Measurements from ENCODE around the gene SLC44A5.

Gene SLC44A5

DNA sequence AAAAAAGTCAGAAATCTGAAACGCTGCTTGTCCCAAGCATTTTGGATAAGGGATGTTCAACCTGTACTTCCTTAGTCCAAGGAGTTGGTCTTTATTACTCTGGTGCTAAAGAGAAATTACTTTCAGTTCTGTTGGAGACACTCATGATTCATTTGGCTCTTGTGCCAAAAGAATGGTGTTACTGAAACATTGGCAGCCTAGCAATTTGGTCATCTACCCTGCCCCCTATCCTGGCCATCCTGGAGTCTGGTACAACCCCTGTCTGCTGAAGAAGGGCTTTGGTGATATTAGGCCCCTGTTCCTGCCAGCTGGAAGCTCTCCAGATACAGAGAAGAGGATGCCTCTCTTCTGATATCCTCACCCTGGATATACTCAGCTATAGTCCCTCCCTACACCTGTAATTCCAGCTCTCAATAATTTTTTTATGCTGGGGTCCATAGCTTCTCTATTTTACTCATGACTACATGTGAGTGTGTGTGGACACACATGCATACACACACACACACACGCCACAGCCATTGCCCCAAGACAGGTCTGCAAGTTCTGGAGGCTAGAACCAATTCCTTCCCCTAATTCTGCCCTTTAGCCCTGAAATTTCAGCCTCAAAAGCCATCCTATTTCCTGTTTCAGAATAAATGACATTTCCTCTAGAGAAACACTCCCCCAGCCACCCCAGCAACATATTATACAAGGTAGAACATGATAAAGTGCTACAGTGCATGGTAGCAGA lies 436.7 kb downstream of the SLC44A5 start:
- Histone ChIP-seq H3K9me3 (ENCODE audit: low read length) (no peaks in the 10 kb centered on the region), H3K4me3 (ENCODE audit: low read depth, low read length, poor library complexity, severe bottlenecking) (no peak overlapping the region), H3K9me2 (ENCODE audit: low read depth, low read length) (no peaks in the 10 kb centered on the region), H3K9ac (ENCODE audit: low read length) (no peak overlapping the region), H3K36me3 (ENCODE audit: insufficient read depth, low read length) (no peaks in the 10 kb centered on the region), H3K27me3 (ENCODE audit: insufficient read depth, low read length) (no peaks in the 10 kb centered on the region), H3K27ac (ENCODE audit: low read depth, low read length, poor library complexity, severe bottlenecking) (no peak overlapping the region), H3K79me2 (ENCODE audit: insufficient read depth, low read length) (no peaks in the 10 kb centered on the region), H2AFZ (ENCODE audit: low read length) (no peak overlapping the region), H3F3A (ENCODE audit: insufficient read depth, low read length) (no peaks in the 10 kb centered on the region), H3K4me1 (ENCODE audit: insufficient read depth, low read length, severe bottlenecking) (no peaks in the 10 kb centered on the region), H4K20me1 (ENCODE audit: insufficient read depth, low read length) (no peaks in the 10 kb centered on the region), H3K4me2 (ENCODE audit: low read length) (no peak overlapping the region)
- TF ChIP-seq, protein P1, sequence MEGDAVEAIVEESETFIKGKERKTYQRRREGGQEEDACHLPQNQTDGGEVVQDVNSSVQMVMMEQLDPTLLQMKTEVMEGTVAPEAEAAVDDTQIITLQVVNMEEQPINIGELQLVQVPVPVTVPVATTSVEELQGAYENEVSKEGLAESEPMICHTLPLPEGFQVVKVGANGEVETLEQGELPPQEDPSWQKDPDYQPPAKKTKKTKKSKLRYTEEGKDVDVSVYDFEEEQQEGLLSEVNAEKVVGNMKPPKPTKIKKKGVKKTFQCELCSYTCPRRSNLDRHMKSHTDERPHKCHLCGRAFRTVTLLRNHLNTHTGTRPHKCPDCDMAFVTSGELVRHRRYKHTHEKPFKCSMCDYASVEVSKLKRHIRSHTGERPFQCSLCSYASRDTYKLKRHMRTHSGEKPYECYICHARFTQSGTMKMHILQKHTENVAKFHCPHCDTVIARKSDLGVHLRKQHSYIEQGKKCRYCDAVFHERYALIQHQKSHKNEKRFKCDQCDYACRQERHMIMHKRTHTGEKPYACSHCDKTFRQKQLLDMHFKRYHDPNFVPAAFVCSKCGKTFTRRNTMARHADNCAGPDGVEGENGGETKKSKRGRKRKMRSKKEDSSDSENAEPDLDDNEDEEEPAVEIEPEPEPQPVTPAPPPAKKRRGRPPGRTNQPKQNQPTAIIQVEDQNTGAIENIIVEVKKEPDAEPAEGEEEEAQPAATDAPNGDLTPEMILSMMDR (IDR thresholded peaks at IDR 0.05; ENCODE audit: low read length), result no peak
- TF ChIP-seq EZH2 (IDR thresholded peaks at IDR 0.05; ENCODE audit: borderline replicate concordance, low read length), result no peak

DNA sequence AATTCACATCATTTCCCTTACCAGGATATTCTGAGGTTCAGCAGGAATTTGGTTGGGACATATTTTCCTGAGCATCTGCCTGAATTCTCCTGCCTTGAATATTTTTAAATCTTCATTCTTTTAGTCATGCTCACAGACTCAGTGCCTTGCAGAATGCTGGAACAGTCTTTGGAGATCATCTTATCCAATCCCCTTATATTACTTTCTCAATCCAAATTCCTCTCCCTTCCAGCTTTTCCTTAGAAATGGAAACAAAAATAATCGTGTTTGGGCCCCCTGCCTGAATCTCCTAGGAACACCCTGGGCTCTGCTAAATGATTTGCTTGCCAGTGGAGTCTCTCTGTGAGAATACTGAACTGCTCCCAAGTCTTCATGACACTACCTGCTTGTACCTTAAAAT lies 438.4 kb downstream of the SLC44A5 start:
- H3K9ac ChIP-seq (ENCODE audit: low read length), result no peak overlapping the region
- no peak for TF ChIP-seq EZH2 (IDR thresholded peaks at IDR 0.05; ENCODE audit: borderline replicate concordance, low read length)
- TF ChIP-seq, protein P1 (IDR thresholded peaks at IDR 0.05; ENCODE audit: low read length), result no peak
- no peak overlapping the region for H2AFZ ChIP-seq (ENCODE audit: low read length)
- no peaks in the 10 kb centered on the region for H3F3A ChIP-seq (ENCODE audit: insufficient read depth, low read length)
- H3K4me3 ChIP-seq (ENCODE audit: low read depth, low read length, poor library complexity, severe bottlenecking), result no peak overlapping the region
- no peaks in the 10 kb centered on the region for H3K27me3 ChIP-seq (ENCODE audit: insufficient read depth, low read length)
- H3K79me2 ChIP-seq (ENCODE audit: insufficient read depth, low read length), result no peaks in the 10 kb centered on the region
- no peaks in the 10 kb centered on the region for H3K9me3 ChIP-seq (ENCODE audit: low read length)
- no peak overlapping the region for H3K4me2 ChIP-seq (ENCODE audit: low read length)
- no peaks in the 10 kb centered on the region for H4K20me1 ChIP-seq (ENCODE audit: insufficient read depth, low read length)
- no peak overlapping the region for H3K27ac ChIP-seq (ENCODE audit: low read depth, low read length, poor library complexity, severe bottlenecking)
- H3K4me1 ChIP-seq (ENCODE audit: insufficient read depth, low read length, severe bottlenecking), result no peaks in the 10 kb centered on the region
- H3K9me2 ChIP-seq (ENCODE audit: low read depth, low read length), result no peaks in the 10 kb centered on the region
- no peaks in the 10 kb centered on the region for H3K36me3 ChIP-seq (ENCODE audit: insufficient read depth, low read length)

DNA sequence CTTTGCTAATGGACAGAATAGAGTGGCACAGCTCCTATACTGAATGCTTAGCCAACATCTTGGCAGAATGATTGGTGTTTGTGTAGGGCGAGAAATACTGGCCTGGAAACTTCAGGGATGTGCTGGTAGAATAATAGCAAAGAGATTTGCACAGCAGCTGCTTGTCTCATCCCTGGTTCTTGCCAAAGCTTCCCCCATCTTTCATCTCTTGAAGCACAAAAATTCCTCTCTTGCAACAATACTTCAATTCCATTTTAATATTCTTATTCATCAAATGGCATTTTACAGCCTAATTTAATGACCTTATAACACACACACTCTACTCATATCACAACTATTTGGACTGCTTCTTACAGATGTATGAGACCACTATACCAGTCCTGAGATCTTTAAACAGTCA lies 439.0 kb downstream of the SLC44A5 start:
- no peak overlapping the region for H3K9ac ChIP-seq (ENCODE audit: low read length)
- no peak overlapping the region for H3K4me3 ChIP-seq (ENCODE audit: low read depth, low read length, poor library complexity, severe bottlenecking)
- H3K36me3 ChIP-seq (ENCODE audit: insufficient read depth, low read length), result no peaks in the 10 kb centered on the region
- no peak overlapping the region for H3K4me2 ChIP-seq (ENCODE audit: low read length)
- no peak overlapping the region for H2AFZ ChIP-seq (ENCODE audit: low read length)
- no peaks in the 10 kb centered on the region for H3K9me2 ChIP-seq (ENCODE audit: low read depth, low read length)
- no peaks in the 10 kb centered on the region for H3K4me1 ChIP-seq (ENCODE audit: insufficient read depth, low read length, severe bottlenecking)
- TF ChIP-seq, protein P1 (IDR thresholded peaks at IDR 0.05; ENCODE audit: low read length), result no peak
- no peak for TF ChIP-seq EZH2 (IDR thresholded peaks at IDR 0.05; ENCODE audit: borderline replicate concordance, low read length)
- no peak overlapping the region for H3K27ac ChIP-seq (ENCODE audit: low read depth, low read length, poor library complexity, severe bottlenecking)
- no peaks in the 10 kb centered on the region for H3K27me3 ChIP-seq (ENCODE audit: insufficient read depth, low read length)
- H3K79me2 ChIP-seq (ENCODE audit: insufficient read depth, low read length), result no peaks in the 10 kb centered on the region
- H3F3A ChIP-seq (ENCODE audit: insufficient read depth, low read length), result no peaks in the 10 kb centered on the region
- H4K20me1 ChIP-seq (ENCODE audit: insufficient read depth, low read length), result no peaks in the 10 kb centered on the region
- H3K9me3 ChIP-seq (ENCODE audit: low read length), result no peaks in the 10 kb centered on the region

All from OCI-LY1 (cell line).